Mesenchymal stem cell (in vitro differentiated cells and primary cell): ENCODE results near the gene PMVK.

Source experiments
- DNase-seq: peaks from one replicate; pipeline ENCODE4 v3.0.0-alpha.2; 2013
- H2AFZ ChIP-seq: one replicate; pipeline ENCODE4 v1.6.1; 2013; ENCODE audit warnings: low read depth, mild to moderate bottlenecking, control low read depth, inconsistent platforms, low read length, moderate library complexity
- H2AK5ac ChIP-seq: 2 replicates; pipeline ENCODE4 v1.6.1; 2013; ENCODE audit warnings: low read length, moderate library complexity, mild to moderate bottlenecking, inconsistent platforms; ENCODE audit not compliant: severe bottlenecking
- H2BK120ac ChIP-seq: one replicate; pipeline ENCODE4 v1.6.1; 2013; ENCODE audit warnings: low read depth, mild to moderate bottlenecking, inconsistent platforms, low read length, moderate library complexity
- H2BK12ac ChIP-seq, 2 experiments: one replicate each; pipeline ENCODE4 v1.6.1; 2013; ENCODE audit warnings: inconsistent platforms in 2 of 2, low read length in 2 of 2, mild to moderate bottlenecking in 2 of 2, moderate library complexity in 2 of 2, control low read depth in 1 of 2
- H2BK15ac ChIP-seq: one replicate; pipeline ENCODE4 v1.6.1; 2013; ENCODE audit warnings: mild to moderate bottlenecking, low read depth, inconsistent platforms; ENCODE audit not compliant: poor library complexity, severe bottlenecking
- H2BK5ac ChIP-seq: 2 replicates; pipeline ENCODE4 v1.6.1; 2013; ENCODE audit warnings: low read depth, mild to moderate bottlenecking, low read length, control low read depth, inconsistent platforms; ENCODE audit not compliant: poor library complexity, severe bottlenecking
- H3K14ac ChIP-seq, 2 experiments: one replicate each; pipeline ENCODE4 v1.6.1; 2013; ENCODE audit warnings: inconsistent platforms in 2 of 2, low read length in 2 of 2, control low read depth in 1 of 2, mild to moderate bottlenecking in 1 of 2, moderate library complexity in 1 of 2
- H3K18ac ChIP-seq, 2 experiments: one replicate each; pipeline ENCODE4 v1.6.1; 2013; ENCODE audit warnings: inconsistent platforms in 2 of 2, low read length in 2 of 2, control low read depth in 1 of 2, low read depth in 1 of 2, mild to moderate bottlenecking in 1 of 2
- H3K23ac ChIP-seq, 2 experiments: one replicate each; pipeline ENCODE4 v1.6.1; 2013; ENCODE audit warnings: inconsistent platforms in 2 of 2, low read length in 2 of 2, mild to moderate bottlenecking in 2 of 2, moderate library complexity in 2 of 2, control low read depth in 1 of 2
- H3K27ac ChIP-seq: 2 replicates; pipeline ENCODE4 v1.5.1; 2013; ENCODE audit warnings: mild to moderate bottlenecking, moderate library complexity, low read length, control low read depth, inconsistent platforms; ENCODE audit not compliant: poor library complexity, severe bottlenecking
- H3K27me3 ChIP-seq, 2 experiments: 2 replicates each; pipeline versions ENCODE4 v1.6.1 to v1.7.0; 2013; ENCODE audit warnings: low read length in 2 of 2, mild to moderate bottlenecking in 2 of 2, moderate library complexity in 2 of 2, control low read depth in 1 of 2, inconsistent platforms in 1 of 2; ENCODE audit not compliant: control insufficient read depth in 1 of 2, insufficient read depth in 1 of 2
- H3K36me3 ChIP-seq, 2 experiments: 2 replicates each; pipeline versions ENCODE4 v1.6.1 to v1.7.0; 2013; ENCODE audit warnings: low read length in 2 of 2, control low read depth in 1 of 2, inconsistent platforms in 1 of 2, low read depth in 1 of 2, mild to moderate bottlenecking in 1 of 2; ENCODE audit not compliant: insufficient read depth in 2 of 2, control insufficient read depth in 1 of 2
- H3K4ac ChIP-seq, 2 experiments: one replicate each; pipeline ENCODE4 v1.6.1; 2013; ENCODE audit warnings: inconsistent platforms in 2 of 2, low read length in 2 of 2, mild to moderate bottlenecking in 2 of 2, moderate library complexity in 2 of 2, control low read depth in 1 of 2, low read depth in 1 of 2
- H3K4me1 ChIP-seq: 2 replicates; pipeline ENCODE4 v1.6.1; 2013; ENCODE audit warnings: low read depth, low read length, control low read depth; ENCODE audit not compliant: control insufficient read depth, insufficient read depth
- H3K4me2 ChIP-seq: 2 replicates; pipeline ENCODE4 v1.6.1; 2013; ENCODE audit warnings: low read length, mild to moderate bottlenecking, inconsistent platforms; ENCODE audit not compliant: poor library complexity, severe bottlenecking
- H3K4me3 ChIP-seq, 2 experiments: 2 replicates each; pipeline versions ENCODE4 v1.5.1 to v1.7.0; 2013; ENCODE audit warnings: low read length in 2 of 2, mild to moderate bottlenecking in 2 of 2, control low read depth in 1 of 2, low read depth in 1 of 2; ENCODE audit not compliant: insufficient read depth in 1 of 2
- H3K79me1 ChIP-seq: replicated peaks from 2 replicates; pipeline ENCODE4 v1.6.1; 2013; ENCODE audit warnings: mild to moderate bottlenecking, control low read depth, low read length, inconsistent platforms; ENCODE audit not compliant: poor library complexity, severe bottlenecking
- H3K9ac ChIP-seq: 2 replicates; pipeline ENCODE4 v1.7.0; 2013; ENCODE audit warnings: mild to moderate bottlenecking, low read length, moderate library complexity
- H3K9me3 ChIP-seq: 2 replicates; pipeline ENCODE4 v1.7.0; 2013; ENCODE audit warnings: mild to moderate bottlenecking, low read length; ENCODE audit not compliant: control insufficient read depth
- H4K8ac ChIP-seq: one replicate; pipeline ENCODE4 v1.6.1; 2013; ENCODE audit warnings: inconsistent platforms, mild to moderate bottlenecking, low read length, moderate library complexity
- H4K91ac ChIP-seq: one replicate; pipeline ENCODE4 v1.6.1; 2013; ENCODE audit warnings: mild to moderate bottlenecking, low read length, inconsistent platforms
- WGBS: methylation state at CpG from one replicate; pipeline ENCODE4 v1.1.7; 2013; ENCODE audit warnings: mixed read lengths; 5-methylcytosine and 5-hydroxymethylcytosine counted together

The PMVK gene

GRCh38 chr1:154967331-154967950 is 30.9 kb upstream of the PMVK start:
- H3K9ac ChIP-seq: peak overlapping the region; percentile 98

DNA sequence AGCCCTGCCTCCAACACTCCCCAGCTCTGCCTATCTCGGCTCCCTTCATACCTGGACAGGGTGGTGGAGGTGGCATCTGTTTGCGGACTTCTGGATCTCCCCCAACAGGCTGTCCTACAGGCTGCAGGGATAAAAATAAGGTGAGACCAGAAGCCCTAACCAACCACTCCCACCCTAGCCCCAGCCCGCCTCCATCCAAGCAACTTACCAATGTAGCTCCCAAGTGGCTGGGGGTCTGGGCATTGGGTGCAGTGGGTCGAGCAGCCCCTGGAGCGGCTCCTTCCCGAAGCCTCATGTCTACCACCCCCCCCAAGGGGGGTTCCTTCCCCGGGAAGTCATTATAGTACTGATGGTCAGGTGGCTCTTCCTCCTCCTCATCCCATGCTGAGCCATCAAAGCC is 29.6 kb upstream of the PMVK start:
- Histone ChIP-seq H2BK12ac (no peak overlapping the region), H3K79me1 (peaks cover 1% of the 10 kb centered on the region), H3K18ac (no peak overlapping the region), H3K23ac (no peak overlapping the region), H2AK5ac (no peak overlapping the region), H3K27me3 (no peaks in the 10 kb centered on the region), H3K9ac (no peak overlapping the region), H4K8ac (no peak overlapping the region), H4K91ac (no peak overlapping the region), H3K14ac (no peak overlapping the region), H3K4me3 (no peak overlapping the region), H2BK120ac (no peak overlapping the region), H3K36me3 (peaks cover 57 to 60% of the 10 kb centered on the region in 2 experiments), H3K9me3 (no peaks in the 10 kb centered on the region), H3K27ac (no peak overlapping the region), H2BK5ac (no peak overlapping the region), H2BK15ac (no peak overlapping the region), H3K4ac (no peak overlapping the region), H2AFZ (no peak overlapping the region), H3K4me1 (peaks cover 39% of the 10 kb centered on the region), H3K4me2 (no peak overlapping the region)
- 100% methylated on average over 2 of the region's 7 CpGs for WGBS
- DNase-seq: no peak

More at GRCh38 chr1:154967331-154967950, 30.9 kb upstream of the PMVK start:
- Histone ChIP-seq H3K14ac (no peak overlapping the region), H4K91ac (no peak overlapping the region), H3K4me3 (no peak overlapping the region), H2BK12ac (peak overlapping the region in 1 of 2 experiments; percentile 38), H2AFZ (no peak overlapping the region), H3K4me2 (no peak overlapping the region), H2AK5ac (no peak overlapping the region), H3K36me3 (peaks cover 57 to 58% of the 10 kb centered on the region in 2 experiments), H3K4me1 (peaks cover 44% of the 10 kb centered on the region), H4K8ac (no peak overlapping the region), H2BK120ac (no peak overlapping the region), H3K79me1 (peaks cover 1% of the 10 kb centered on the region), H3K9me3 (no peaks in the 10 kb centered on the region), H3K23ac (no peak overlapping the region), H3K27ac (no peak overlapping the region), H3K4ac (no peak overlapping the region), H3K18ac (no peak overlapping the region), H2BK15ac (no peak overlapping the region), H2BK5ac (no peak overlapping the region), H3K27me3 (no peaks in the 10 kb centered on the region)
- 94% methylated on average over 5 of the region's 5 CpGs for WGBS
- no peak for DNase-seq

DNA sequence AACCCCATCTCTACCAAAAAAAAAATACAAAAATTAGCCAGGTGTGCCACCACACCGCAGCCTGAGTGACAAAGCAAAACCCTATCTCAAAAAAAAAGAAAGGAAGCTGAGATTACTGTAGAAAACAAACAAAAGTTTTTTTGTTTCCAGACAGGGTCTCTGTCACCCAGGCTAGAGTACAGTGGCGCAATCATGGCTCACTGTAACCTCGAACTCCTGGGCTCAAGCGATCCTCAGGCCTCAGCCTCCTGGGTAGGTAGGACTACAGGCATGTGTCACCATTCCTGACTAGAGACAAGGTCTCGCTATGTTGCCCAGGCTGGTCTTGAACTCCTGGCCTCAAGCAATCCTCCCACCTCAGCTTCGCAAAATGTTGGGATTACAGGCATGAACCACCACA is 27.8 kb upstream of the PMVK start:
- Histone ChIP-seq H2BK12ac (no peak overlapping the region), H2BK120ac (no peak overlapping the region), H3K9ac (no peak overlapping the region), H3K23ac (no peak overlapping the region), H3K18ac (no peak overlapping the region), H2BK15ac (no peak overlapping the region), H3K4ac (no peak overlapping the region), H3K79me1 (peaks cover 5% of the 10 kb centered on the region), H3K27me3 (no peaks in the 10 kb centered on the region), H3K4me2 (no peak overlapping the region), H3K36me3 (peaks cover 62 to 64% of the 10 kb centered on the region in 2 experiments), H3K14ac (no peak overlapping the region), H4K91ac (no peak overlapping the region), H4K8ac (no peak overlapping the region), H2AFZ (no peak overlapping the region), H3K9me3 (no peaks in the 10 kb centered on the region), H2AK5ac (no peak overlapping the region), H3K27ac (no peak overlapping the region), H3K4me1 (peaks cover 42% of the 10 kb centered on the region), H3K4me3 (no peak overlapping the region), H2BK5ac (no peak overlapping the region)
- DNase-seq: no peak
- WGBS: 96% methylated on average over 6 of the region's 6 CpGs

GRCh38 chr1:154963643-154964042 is 27.1 kb upstream of the PMVK start:
- peak overlapping the region in 1 of 2 experiments; percentile 7 for H3K4ac ChIP-seq
- 88% methylated on average over 8 of the region's 8 CpGs for WGBS
- H3K4me1 ChIP-seq: peaks cover 37% of the 10 kb centered on the region
- H4K8ac ChIP-seq: no peak overlapping the region
- H2AK5ac ChIP-seq: no peak overlapping the region
- H3K79me1 ChIP-seq: peaks cover 10% of the 10 kb centered on the region
- H2BK120ac ChIP-seq: no peak overlapping the region
- no peak for DNase-seq
- H3K27ac ChIP-seq: no peak overlapping the region
- H3K27me3 ChIP-seq: no peaks in the 10 kb centered on the region
- peaks cover 69 to 70% of the 10 kb centered on the region in 2 experiments for H3K36me3 ChIP-seq
- H3K14ac ChIP-seq: no peak overlapping the region
- H3K18ac ChIP-seq: no peak overlapping the region
- no peak overlapping the region for H3K4me2 ChIP-seq
- H3K23ac ChIP-seq: no peak overlapping the region
- no peak overlapping the region for H2AFZ ChIP-seq
- H2BK15ac ChIP-seq: no peak overlapping the region
- H2BK5ac ChIP-seq: no peak overlapping the region
- H3K9me3 ChIP-seq: no peaks in the 10 kb centered on the region
- H4K91ac ChIP-seq: no peak overlapping the region
- H3K9ac ChIP-seq: peak overlapping the region; percentile 96
- H3K4me3 ChIP-seq: no peak overlapping the region
- H2BK12ac ChIP-seq: no peak overlapping the region
